HG03354 (cell line): ENCODE results near the gene RRP1B.
"Not testable (repeated sequence)": the region's sequence is repeated elsewhere in the genome, so short reads cannot be mapped to it uniquely, and the experiment has no call there.

Source experiments
- ATAC-seq: cut with Tn5 transposase; IDR thresholded peaks from one replicate; pipeline ENCODE4 v1.9.1; 2021; ENCODE audit warnings: mild to moderate bottlenecking; ENCODE audit not compliant: unreplicated experiment, poor library complexity, severe bottlenecking

RRP1B gene

GRCh38 chr21:43659136-43660000 is at the start of gene RRP1B, which contains the start of gene HSF2BP:
Gene RRP1B (plus strand): TSS chr21:43659560. CDS start chr21:43659665, 105 bp downstream.
Gene HSF2BP (minus strand): TSS chr21:43659488. CDS start chr21:43658096, 1,392 bp downstream.
- ATAC-seq: peak; percentile 82

GRCh38 chr21:43611598-43612369 is 47.6 kb upstream of the RRP1B start:
- ATAC-seq: no peak

- no peak for ATAC-seq
Observed at GRCh38 chr21:43613755-43614638, 45.4 kb upstream of the RRP1B start.

- no peak for ATAC-seq
Observed at GRCh38 chr21:43614839-43615238, 44.5 kb upstream of the RRP1B start.

- ATAC-seq: not testable (repeated sequence)
Observed at GRCh38 chr21:43616861-43617260, 42.5 kb upstream of the RRP1B start.

GRCh38 chr21:43618940-43619339 is 40.4 kb upstream of the RRP1B start:
- no peak for ATAC-seq

GRCh38 chr21:43619344-43619743 is 40.0 kb upstream of the RRP1B start:
- no peak for ATAC-seq

GRCh38 chr21:43619856-43620255 is 39.5 kb upstream of the RRP1B start:
- no peak for ATAC-seq

- ATAC-seq: no peak
Observed at GRCh38 chr21:43622796-43623195, 36.6 kb upstream of the RRP1B start.

GRCh38 chr21:43623588-43623987 is 35.8 kb upstream of the RRP1B start:
- ATAC-seq: no peak

- no peak for ATAC-seq
Observed at GRCh38 chr21:43624339-43624738, 35.0 kb upstream of the RRP1B start.

GRCh38 chr21:43626390-43626789 is 33.0 kb upstream of the RRP1B start:
- ATAC-seq: no peak

- ATAC-seq: no peak
Observed at GRCh38 chr21:43627527-43627926, 31.8 kb upstream of the RRP1B start.

GRCh38 chr21:43631411-43632107 is 27.8 kb upstream of the RRP1B start:
- no peak for ATAC-seq

- ATAC-seq: no peak
Observed at GRCh38 chr21:43632373-43632905, 26.9 kb upstream of the RRP1B start.

- ATAC-seq: no peak
Observed at GRCh38 chr21:43634618-43635017, 24.7 kb upstream of the RRP1B start.

- no peak for ATAC-seq
Observed at GRCh38 chr21:43635436-43635835, 23.9 kb upstream of the RRP1B start.

- no peak for ATAC-seq
Observed at GRCh38 chr21:43637530-43638158, 21.7 kb upstream of the RRP1B start.
